Amniotic epithelial cell (primary cell): ENCODE measurements around the gene GRK1.
"Not testable (repeated sequence)": the region's sequence is repeated elsewhere in the genome, so short reads cannot be mapped to it uniquely, and the experiment has no call there.

Source experiments
- DNase-seq: peaks from one replicate; pipeline ENCODE4 v3.0.0-alpha.2; 2010; ENCODE audit warnings: low read depth

Gene GRK1

GRCh38 chr13:113665597-113666328, 1.3 kb upstream of the GRK1 start:
- DNase-seq = no peak

GRCh38 chr13:113666329-113666670, 719 bp upstream of the GRK1 start:
- no peak for DNase-seq

GRCh38 chr13:113667771-113668490, 912 bp downstream of the GRK1 start:
- no peak for DNase-seq

- DNase-seq = no peak
These were observed 1.5 kb downstream of the GRK1 start for GRCh38 chr13:113668491-113668971.

- DNase-seq = no peak
These were observed 2.3 kb downstream of the GRK1 start for GRCh38 chr13:113669231-113669754.

- no peak for DNase-seq
These were observed 2.8 kb downstream of the GRK1 start for GRCh38 chr13:113669755-113670341.

GRCh38 chr13:113670541-113670940, 3.5 kb downstream of the GRK1 start:
- no peak for DNase-seq

- DNase-seq = no peak
These were observed 4.3 kb downstream of the GRK1 start for GRCh38 chr13:113671066-113672001.

- DNase-seq = peak; percentile 35
These were observed 5.1 kb downstream of the GRK1 start for GRCh38 chr13:113672002-113672651.

GRCh38 chr13:113722921-113723320, 55.9 kb downstream of the GRK1 start:
- DNase-seq = no peak

GRCh38 chr13:113723410-113724015, 56.5 kb downstream of the GRK1 start:
- no peak for DNase-seq

- no peak for DNase-seq
These were observed 57.2 kb downstream of the GRK1 start for GRCh38 chr13:113724016-113724758.

GRCh38 chr13:113724780-113725315, 57.8 kb downstream of the GRK1 start:
- DNase-seq = peak; percentile 66

GRCh38 chr13:113725329-113726105, 58.5 kb downstream of the GRK1 start:
- DNase-seq = not testable (repeated sequence)

- not testable (repeated sequence) for DNase-seq
These were observed 59.2 kb downstream of the GRK1 start for GRCh38 chr13:113726106-113726821.

- peak; percentile 21 for DNase-seq
These were observed 60.0 kb downstream of the GRK1 start for GRCh38 chr13:113726961-113727411.

- no peak for DNase-seq
These were observed 61.6 kb downstream of the GRK1 start for GRCh38 chr13:113728571-113729054.
